Measurements from ENCODE around the gene NLGN2.

NLGN2 gene

DNA sequence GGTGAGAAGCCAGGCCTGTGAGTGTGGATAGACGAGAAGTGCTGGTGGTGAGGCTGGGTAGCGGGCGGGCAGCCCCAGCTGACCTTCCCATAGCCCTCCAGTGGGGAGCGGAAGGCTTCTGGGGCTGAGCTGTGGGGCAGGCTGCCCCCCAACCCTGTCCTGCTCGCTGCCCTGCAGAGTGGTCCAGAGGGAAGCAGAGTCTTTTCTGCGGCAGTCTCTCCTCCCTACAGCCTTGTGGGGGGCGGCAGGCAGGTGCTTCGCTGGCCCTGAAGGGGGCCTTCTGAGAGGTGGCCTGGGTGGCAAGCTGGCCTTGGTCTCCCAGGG is 3.7 kb downstream of the NLGN2 start:
- in situ Hi-C loops (cut with HindIII; ENCODE audit: low sequenced_read_pairs) = no loop called here

- in situ Hi-C loops (cut with HindIII; ENCODE audit: low sequenced_read_pairs) = no loop called here
Observed at GRCh38 chr17:7413346-7413985, 5.8 kb downstream of the NLGN2 start.

GRCh38 chr17:7414837-7415236 is 7.2 kb downstream of the NLGN2 start:
- in situ Hi-C loops (cut with HindIII; ENCODE audit: low sequenced_read_pairs) = no loop called here

GRCh38 chr17:7415784-7416183 is 8.1 kb downstream of the NLGN2 start:
- in situ Hi-C loops (cut with HindIII; ENCODE audit: low sequenced_read_pairs) = no loop called here

DNA sequence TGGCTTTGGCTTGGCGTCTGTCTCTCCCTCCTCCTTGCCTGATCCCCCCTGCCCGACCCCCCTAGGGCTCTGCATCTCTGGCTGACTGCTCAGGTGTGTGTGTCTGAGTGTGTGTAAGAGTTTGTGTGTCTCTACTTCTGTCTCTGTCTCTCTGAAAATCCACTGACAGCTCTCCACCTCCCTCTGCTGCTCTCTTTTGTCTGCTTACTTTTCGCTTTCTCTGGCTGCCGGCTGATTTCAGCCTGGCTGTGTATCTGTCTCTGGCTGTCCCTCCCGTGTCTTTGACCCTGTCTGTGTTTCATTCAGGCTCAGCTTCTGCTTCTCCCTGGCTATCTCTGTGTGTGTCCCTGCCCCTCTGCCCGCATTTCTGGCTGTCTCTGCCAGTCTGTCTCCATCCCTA is 8.7 kb downstream of the NLGN2 start:
- in situ Hi-C loops (cut with HindIII; ENCODE audit: low sequenced_read_pairs) = no loop called here

- in situ Hi-C loops (cut with HindIII; ENCODE audit: low sequenced_read_pairs) = no loop called here
Observed at GRCh38 chr17:7417056-7417655, 9.5 kb downstream of the NLGN2 start.

DNA sequence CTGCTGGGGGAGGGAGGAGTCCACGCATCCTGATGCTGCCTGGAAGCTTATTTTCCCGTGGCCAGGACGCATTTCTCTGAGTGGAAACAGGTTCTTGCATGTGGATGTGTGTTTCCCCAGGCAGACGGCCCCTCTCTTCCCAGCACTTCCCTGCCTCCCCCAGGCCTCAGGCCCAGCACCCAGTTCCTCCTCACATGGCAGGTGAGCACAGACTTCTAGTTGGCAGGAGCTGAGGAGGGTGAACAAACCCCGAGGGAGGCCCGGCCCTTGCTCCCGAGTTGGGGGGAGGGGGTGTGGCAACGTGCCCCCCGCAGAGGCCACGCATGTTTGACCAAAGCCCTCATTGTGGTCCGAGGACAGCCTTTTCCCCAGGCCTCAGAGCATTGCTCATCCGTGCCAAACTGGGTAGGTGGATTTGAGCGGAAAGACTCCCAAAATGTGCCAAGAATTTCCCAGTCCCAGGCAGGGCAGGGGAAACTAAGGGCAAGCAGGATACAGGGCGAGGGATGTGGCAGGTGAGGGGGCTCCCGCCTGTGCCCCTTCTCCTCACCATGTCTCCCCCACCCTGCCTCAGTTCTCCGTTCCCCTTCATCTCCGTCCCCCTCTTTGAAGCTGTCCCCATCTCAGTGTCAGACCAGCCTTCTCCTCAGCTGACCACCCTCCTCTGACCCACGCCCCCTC is 11.0 kb downstream of the NLGN2 start:
- in situ Hi-C loops (cut with HindIII; ENCODE audit: low sequenced_read_pairs) = no loop called here

DNA sequence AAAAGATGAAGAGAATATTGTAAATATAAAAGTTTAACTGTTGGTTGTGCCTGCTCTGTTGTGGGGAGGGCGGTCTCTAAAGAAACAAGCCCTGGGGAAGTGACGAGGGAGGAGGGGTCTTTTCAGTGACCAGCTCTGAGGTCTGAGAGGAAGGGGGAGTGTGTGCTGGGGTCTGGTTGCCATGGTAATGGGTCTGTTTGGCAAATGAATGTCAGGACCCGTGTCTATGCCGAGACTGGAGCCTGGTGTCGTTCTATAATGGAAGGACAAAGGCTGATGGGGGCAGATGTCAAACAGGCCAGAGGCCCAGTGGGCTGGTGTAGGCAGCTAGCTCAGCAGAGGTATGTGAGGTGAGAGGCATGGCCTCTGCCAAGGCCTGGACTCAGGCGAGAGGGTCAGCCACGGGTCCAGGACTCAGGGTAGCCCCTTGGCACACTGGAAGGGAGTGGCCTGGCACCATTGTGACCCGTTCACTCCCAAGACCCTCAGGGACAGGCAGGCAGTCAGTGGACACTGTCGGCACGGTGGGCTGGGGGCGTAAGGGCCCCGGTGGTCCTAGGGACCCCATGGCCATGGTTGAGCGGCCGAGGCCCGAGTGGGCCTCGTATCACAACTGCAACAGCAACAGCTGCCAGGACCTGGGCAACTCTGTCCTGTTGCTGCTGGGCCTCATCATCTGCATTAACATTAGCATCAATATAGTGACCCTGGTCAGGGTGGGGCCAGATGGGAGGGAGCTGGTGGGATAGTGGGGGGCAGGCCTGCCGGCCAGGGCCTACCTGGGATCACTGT is 12.4 kb downstream of the NLGN2 start, which contains the start of gene SPEM1:
Gene SPEM1, plus strand, starts transcription at position 506 of the 792 bp plus-strand sequence. Its CDS starts 61 bp downstream, at position 567.
- in situ Hi-C loops (cut with HindIII; ENCODE audit: low sequenced_read_pairs) = no loop called here

DNA sequence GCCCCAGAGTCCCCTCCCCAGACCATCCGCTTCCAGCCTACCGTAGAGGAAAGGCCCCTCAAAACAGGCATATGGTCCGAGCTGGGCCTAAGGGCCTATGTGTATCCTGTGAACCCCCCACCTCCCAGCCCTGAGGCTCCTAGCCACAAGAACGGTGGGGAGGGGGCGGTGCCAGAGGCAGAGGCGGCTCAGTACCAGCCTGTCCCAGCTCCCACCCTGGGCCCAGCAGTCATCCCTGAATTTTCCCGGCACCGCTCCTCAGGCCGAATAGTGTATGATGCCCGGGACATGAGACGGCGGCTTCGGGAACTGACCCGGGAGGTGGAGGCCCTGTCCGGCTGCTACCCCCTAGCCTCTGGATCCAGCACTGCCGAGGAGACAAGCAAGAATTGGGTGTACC is 13.5 kb downstream of the NLGN2 start:
- in situ Hi-C loops (cut with HindIII; ENCODE audit: low sequenced_read_pairs) = no loop called here

- in situ Hi-C loops (cut with HindIII; ENCODE audit: low sequenced_read_pairs) = no loop called here
Observed at GRCh38 chr17:7423679-7424078, 16.0 kb downstream of the NLGN2 start.

- in situ Hi-C loops (cut with HindIII; ENCODE audit: low sequenced_read_pairs) = no loop called here
Observed at GRCh38 chr17:7425316-7425715, 17.7 kb downstream of the NLGN2 start, which contains the start of gene SPEM2. Gene SPEM2 (plus strand): TSS chr17:7425616. CDS start chr17:7425689, 73 bp downstream.

DNA sequence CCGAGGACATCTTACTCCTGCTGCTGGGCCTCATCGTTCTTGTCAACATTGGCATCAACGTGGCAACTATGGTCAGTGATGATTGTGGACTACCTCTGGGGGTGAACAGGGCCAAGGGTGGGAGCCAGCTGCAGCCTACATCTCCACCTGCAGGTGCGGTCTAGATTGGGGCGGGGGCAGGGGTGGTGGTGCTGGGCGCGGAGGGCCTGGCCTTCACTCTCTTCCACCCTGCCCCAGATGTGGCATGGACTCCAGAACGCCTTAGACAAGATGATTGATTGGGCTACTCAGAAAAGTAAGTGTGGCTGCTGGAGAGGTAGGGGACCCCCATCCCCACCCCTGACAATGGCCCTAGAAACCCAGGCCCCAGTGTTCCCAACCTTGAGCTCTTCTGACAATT is 18.1 kb downstream of the NLGN2 start:
- in situ Hi-C loops (cut with HindIII; ENCODE audit: low sequenced_read_pairs) = no loop called here

DNA sequence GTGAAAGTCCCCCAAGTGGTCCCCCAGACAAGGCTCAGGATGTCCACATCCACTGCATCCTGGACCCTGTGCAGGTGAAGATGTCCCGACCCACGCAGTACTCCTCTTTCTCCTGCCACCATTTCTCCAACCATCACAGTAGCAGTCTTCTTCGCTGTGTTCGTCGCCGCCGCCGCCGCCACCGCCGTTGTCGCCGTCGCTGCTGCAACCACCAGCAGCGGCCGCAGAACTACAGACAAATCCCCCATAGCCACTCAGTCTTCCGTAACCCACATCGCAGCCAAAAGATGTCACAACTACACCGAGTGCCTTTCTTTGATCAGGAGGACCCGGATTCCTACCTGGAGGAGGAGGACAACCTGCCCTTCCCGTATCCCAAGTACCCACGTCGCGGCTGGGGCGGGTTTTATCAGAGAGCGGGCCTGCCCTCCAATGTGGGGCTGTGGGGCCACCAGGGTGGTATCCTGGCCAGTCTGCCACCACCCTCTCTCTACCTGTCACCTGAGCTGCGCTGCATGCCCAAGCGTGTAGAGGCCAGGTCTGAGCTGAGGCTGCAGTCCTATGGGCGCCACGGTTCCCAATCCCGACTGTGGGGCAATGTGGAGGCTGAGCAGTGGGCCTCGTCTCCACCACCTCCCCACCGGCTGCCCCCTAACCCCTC is 18.7 kb downstream of the NLGN2 start:
- in situ Hi-C loops (cut with HindIII; ENCODE audit: low sequenced_read_pairs) = no loop called here

- in situ Hi-C loops (cut with HindIII; ENCODE audit: low sequenced_read_pairs) = no loop called here
Observed at GRCh38 chr17:7426896-7427489, 19.3 kb downstream of the NLGN2 start.

GRCh38 chr17:7427549-7427948 is 19.9 kb downstream of the NLGN2 start:
- in situ Hi-C loops (cut with HindIII; ENCODE audit: low sequenced_read_pairs) = no loop called here

- in situ Hi-C loops (cut with HindIII; ENCODE audit: low sequenced_read_pairs) = no loop called here
Observed at GRCh38 chr17:7428557-7428956, 20.9 kb downstream of the NLGN2 start, which contains the start of gene SPEM3. Gene SPEM3 (plus strand): TSS chr17:7428857. CDS start chr17:7428903, 46 bp downstream.

DNA sequence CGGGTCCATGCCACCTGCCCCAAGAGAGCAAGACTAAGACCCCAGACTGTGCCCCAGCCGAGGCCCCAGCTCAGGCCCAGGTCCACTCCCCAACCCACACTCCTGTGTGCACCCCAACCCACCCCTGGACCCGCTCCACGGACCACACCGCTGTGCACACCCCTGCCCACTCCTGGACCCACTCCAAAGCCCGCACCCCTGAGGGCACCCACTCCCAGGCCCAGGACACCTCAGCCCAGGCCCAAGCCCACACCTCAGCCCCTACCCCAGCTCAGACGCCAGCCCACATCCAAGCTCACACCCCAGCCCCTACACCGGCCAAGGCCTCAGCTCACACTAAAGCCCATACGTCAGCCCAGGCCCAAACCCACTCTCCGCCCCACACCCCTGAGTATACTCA is 22.1 kb downstream of the NLGN2 start:
- in situ Hi-C loops (cut with HindIII; ENCODE audit: low sequenced_read_pairs) = loop anchor here (5.0 kb wide), 2 partner anchors 42 to 48 kb away; partner anchors contain the start of gene ZBTB4

DNA sequence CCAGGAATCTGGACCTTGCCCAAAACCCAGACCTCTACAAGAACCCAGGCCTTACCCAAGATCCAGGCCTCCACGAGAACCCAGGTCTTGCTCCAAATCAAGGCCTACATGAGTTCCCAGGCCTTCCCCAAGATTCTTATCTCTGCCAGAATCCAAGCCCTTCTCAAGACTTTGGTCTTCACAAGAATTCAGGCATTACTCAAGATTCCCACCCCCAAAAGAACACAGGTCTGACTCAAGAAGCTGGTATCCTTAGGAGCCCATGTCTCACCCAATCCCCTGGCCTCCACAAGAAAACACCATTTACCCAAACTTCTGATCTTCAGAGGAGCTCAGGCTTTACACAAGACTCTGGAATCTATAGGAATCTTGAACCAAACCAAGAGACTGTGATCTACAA is 23.6 kb downstream of the NLGN2 start:
- in situ Hi-C loops (cut with HindIII; ENCODE audit: low sequenced_read_pairs) = loop anchor here (5.0 kb wide), 2 partner anchors 44 to 46 kb away; partner anchors contain the start of gene ZBTB4

DNA sequence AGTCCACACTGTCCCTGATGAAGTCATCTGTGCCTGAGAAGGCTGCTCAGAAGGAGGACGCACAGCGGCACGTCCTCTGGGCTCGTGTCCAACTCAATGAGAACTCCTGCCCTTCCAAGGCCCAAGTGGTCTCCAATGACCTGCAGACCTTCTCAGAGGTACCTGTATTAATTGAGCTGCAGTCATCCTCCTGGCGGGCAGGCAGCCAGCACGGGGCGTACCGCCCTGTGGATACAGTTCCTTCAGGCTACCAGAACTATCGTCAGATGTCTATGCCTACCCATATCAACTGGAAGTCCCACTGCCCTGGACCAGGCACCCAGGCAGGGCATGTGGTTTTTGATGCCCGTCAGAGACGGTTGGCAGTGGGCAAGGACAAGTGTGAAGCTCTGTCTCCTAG is 24.7 kb downstream of the NLGN2 start:
- in situ Hi-C loops (cut with HindIII; ENCODE audit: low sequenced_read_pairs) = loop anchor here (5.0 kb wide), 2 partner anchors 45 kb away; partner anchors contain the start of gene ZBTB4

All from endothelial cell of hepatic sinusoid (primary cell).